PFSK-1 (cell line): ENCODE measurements around the gene CACNA1D.

Experiments used
- POLR2AphosphoS5 ChIP-seq: IDR thresholded peaks from 2 replicates; pipeline ENCODE4 v1.6.1; 2012; ENCODE audit warnings: low read depth, mild to moderate bottlenecking, control low read depth, low read length, moderate library complexity
- REST ChIP-seq, 2 experiments: IDR thresholded peaks; 2 replicates each; pipeline versions ENCODE4 v1.6.1 to v1.8.0; 2011 to 2012; ENCODE audit warnings: low read depth in 2 of 2, low read length in 2 of 2, control low read depth in 1 of 2, inconsistent platforms in 1 of 2, mild to moderate bottlenecking in 1 of 2, moderate library complexity in 1 of 2; ENCODE audit not compliant: insufficient read depth in 1 of 2
- TAF1 ChIP-seq: IDR thresholded peaks from 2 replicates; pipeline ENCODE4 v1.6.1; 2012; ENCODE audit warnings: low read length, control low read depth, borderline replicate concordance; ENCODE audit not compliant: insufficient read depth

- TF ChIP-seq REST (IDR thresholded peaks at IDR 0.05; ENCODE audit: insufficient read depth in 1 of 2, low read depth in 2 of 2, low read length in 2 of 2) (no peak), TAF1 (no peak), POLR2AphosphoS5 (no peak)
These were observed 181.5 kb downstream of the CACNA1D start for GRCh38 chr3:53675942-53676341.
